ENCODE data around the gene TARBP2. TPM values are rescaled to one million over a fixed set of nuclear protein-coding genes. Genes with fewer than 3 reads are reported as not detected.

TARBP2 gene
- total RNA-seq, 6 donors from 2014 or later = 25.4 to 74.4 (median 36.8) TPM

DNA sequence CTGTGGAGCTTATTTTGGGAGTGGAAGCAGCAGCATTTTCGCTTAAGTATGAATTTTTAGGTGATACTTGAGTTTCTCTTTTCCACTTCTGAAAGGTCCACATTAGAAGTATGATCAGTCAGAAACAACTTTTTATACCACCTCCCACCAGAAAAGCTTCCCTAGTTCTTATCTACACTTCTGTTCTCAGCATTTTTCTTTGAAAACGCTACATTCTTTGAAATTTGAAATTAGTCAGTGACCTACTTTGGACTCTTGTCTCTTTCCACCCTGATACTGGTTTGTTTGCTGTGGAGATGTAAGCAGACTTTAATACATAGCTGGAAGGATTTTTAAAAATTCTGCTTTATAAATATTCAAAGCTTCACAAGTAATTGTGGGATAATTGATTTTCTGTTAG, 27.0 kb upstream of the TARBP2 start:
- DNase-seq = no peak
- peaks cover 54 to 100% (median 96%) of the 10 kb centered on the region in 4 donors for H3K36me3 ChIP-seq
- no peak for ATAC-seq (ENCODE audit: low FRiP score in 2 of 2)
- H3K27me3 ChIP-seq = no peaks in the 10 kb centered on the region
- peak overlapping the region in 1 of 4 donors; percentile 32 for H3K27ac ChIP-seq
- TF ChIP-seq POLR2AphosphoS5 (IDR thresholded peaks at IDR 0.05) = no peak
- TF ChIP-seq EP300 (IDR thresholded peaks at IDR 0.05) = no peak
- no peak for TF ChIP-seq CTCF (IDR thresholded peaks at IDR 0.05)
- no peak for TF ChIP-seq POLR2A (IDR thresholded peaks at IDR 0.05)
- H3K4me1 ChIP-seq = peaks cover 15 to 41% (median 23%) of the 10 kb centered on the region in 4 donors
- WGBS, 2 donors = 65 to 77% methylated on average over 2 of the region's 2 CpGs
- no peaks in the 10 kb centered on the region for H3K9me3 ChIP-seq
- H3K4me3 ChIP-seq = no peak overlapping the region

GRCh38 chr12:53474819-53475218, 26.3 kb upstream of the TARBP2 start:
- DNase-seq (peak in 1 of 2 donors; percentile 52), ATAC-seq (ENCODE audit: low FRiP score in 2 of 2) (no peak)

DNA sequence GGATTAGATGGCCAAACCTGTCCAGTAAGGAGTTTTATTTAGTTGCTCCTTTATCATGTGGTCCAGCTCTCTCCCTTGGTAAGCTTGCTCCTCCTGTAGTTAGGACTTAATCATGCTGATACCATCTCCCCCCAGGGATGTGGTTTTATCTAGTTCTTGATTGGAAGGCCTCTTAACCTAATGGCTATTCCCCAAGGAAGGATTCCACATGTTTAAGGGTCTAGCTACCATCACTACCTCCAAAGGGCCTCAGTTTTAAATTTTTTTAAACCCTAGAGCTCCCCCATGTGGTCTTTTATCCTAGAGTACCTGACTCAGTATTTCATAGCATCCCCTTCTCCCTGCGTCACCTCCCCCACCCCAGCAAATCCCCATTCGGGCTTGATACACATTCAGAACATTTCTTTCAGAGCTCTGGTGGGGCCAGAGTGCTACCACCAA, 24.3 kb upstream of the TARBP2 start:
- H3K27ac ChIP-seq = peak overlapping the region in 2 of 4 donors; percentile 6 to 35
- DNase-seq (no peak), ATAC-seq (ENCODE audit: low FRiP score in 2 of 2) (peak in 1 of 2 donors; percentile 28)
- H3K4me1 ChIP-seq = peaks cover 15 to 40% (median 24%) of the 10 kb centered on the region in 4 donors
- peaks cover 44 to 100% (median 95%) of the 10 kb centered on the region in 4 donors for H3K36me3 ChIP-seq
- no peak overlapping the region for H3K4me3 ChIP-seq
- WGBS, 2 donors = 66 to 68% methylated on average over 2 of the region's 2 CpGs
- peak in 1 of 6 experiments; percentile 10 for TF ChIP-seq CTCF (IDR thresholded peaks at IDR 0.05)
- no peak for TF ChIP-seq EP300 (IDR thresholded peaks at IDR 0.05)
- no peaks in the 10 kb centered on the region for H3K9me3 ChIP-seq
- H3K27me3 ChIP-seq = no peaks in the 10 kb centered on the region

More at GRCh38 chr12:53474819-53475218, 26.3 kb upstream of the TARBP2 start:
- H3K27me3 ChIP-seq = no peaks in the 10 kb centered on the region
- 64 to 69% methylated on average over 13 of the region's 13 CpGs for WGBS, 2 donors
- no peak for TF ChIP-seq POLR2AphosphoS5 (IDR thresholded peaks at IDR 0.05)
- TF ChIP-seq POLR2A (IDR thresholded peaks at IDR 0.05) = no peak
- TF ChIP-seq CTCF (IDR thresholded peaks at IDR 0.05) = no peak
- no peak for TF ChIP-seq EP300 (IDR thresholded peaks at IDR 0.05)
- H3K4me1 ChIP-seq = peaks cover 15 to 43% (median 23%) of the 10 kb centered on the region in 4 donors
- no peaks in the 10 kb centered on the region for H3K9me3 ChIP-seq
- H3K36me3 ChIP-seq = peaks cover 48 to 100% (median 95%) of the 10 kb centered on the region in 4 donors
- no peak overlapping the region for H3K4me3 ChIP-seq
- peak overlapping the region in 2 of 4 donors; percentile 32 to 40 for H3K27ac ChIP-seq

DNA sequence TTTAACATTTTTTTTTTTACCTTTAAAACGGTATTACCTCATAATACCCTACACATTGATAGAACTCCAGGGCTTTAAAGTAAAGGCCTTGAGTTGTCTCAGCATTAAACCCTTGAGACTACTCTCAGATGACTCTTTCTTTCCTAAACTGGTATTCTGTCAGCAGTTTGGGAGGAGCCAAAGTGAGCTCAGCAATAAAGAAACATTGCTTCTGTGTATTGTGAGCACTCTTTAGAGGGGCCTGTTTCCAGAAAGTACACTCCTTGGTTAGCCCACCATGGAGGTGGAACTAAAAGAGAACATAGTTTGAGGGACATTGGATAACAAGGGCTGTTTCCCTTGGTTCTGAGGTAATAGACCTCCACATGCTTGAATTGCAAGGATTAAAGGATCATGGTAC, 22.2 kb upstream of the TARBP2 start:
- Histone ChIP-seq H3K4me3 (no peak overlapping the region), H3K9me3 (no peaks in the 10 kb centered on the region), H3K27me3 (no peaks in the 10 kb centered on the region), H3K4me1 (peaks cover 0 to 40% (median 12%) of the 10 kb centered on the region in 4 donors), H3K27ac (peak overlapping the region in 1 of 4 donors; percentile 15), H3K36me3 (peaks cover 38 to 100% (median 92%) of the 10 kb centered on the region in 4 donors)
- TF ChIP-seq POLR2A (IDR thresholded peaks at IDR 0.05) (no peak), CTCF (IDR thresholded peaks at IDR 0.05) (no peak), EP300 (IDR thresholded peaks at IDR 0.05) (no peak), POLR2AphosphoS5 (IDR thresholded peaks at IDR 0.05) (no peak)
- DNase-seq (no peak), ATAC-seq (ENCODE audit: low FRiP score in 2 of 2) (no peak)
- 57 to 70% methylated on average over 1 of the region's 1 CpG for WGBS, 2 donors

DNA sequence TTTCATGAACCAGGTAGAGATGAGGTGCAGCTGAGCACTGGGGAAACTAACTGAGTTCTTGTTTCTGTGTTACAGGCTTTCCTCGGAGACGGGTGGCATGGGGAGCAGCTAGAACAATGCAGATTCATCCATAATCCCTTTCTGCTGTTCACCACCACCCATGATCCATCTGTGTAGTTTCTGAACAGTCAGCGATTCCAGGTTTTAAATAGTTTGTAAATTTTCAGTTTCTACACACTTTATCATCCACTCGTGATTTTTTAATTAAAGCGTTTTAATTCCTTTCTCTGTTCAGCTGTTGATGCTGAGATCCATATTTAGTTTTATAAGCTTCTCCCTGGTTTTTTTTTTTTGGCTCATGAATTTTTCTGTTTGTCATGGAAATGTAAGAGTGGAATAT, 21.8 kb upstream of the TARBP2 start:
- H3K36me3 ChIP-seq = peaks cover 36 to 100% (median 92%) of the 10 kb centered on the region in 4 donors
- no peaks in the 10 kb centered on the region for H3K27me3 ChIP-seq
- TF ChIP-seq POLR2A (IDR thresholded peaks at IDR 0.05) (no peak), EP300 (IDR thresholded peaks at IDR 0.05) (no peak), POLR2AphosphoS5 (IDR thresholded peaks at IDR 0.05) (no peak), CTCF (IDR thresholded peaks at IDR 0.05) (no peak)
- H3K4me1 ChIP-seq = peaks cover 0 to 38% (median 11%) of the 10 kb centered on the region in 4 donors
- no peaks in the 10 kb centered on the region for H3K9me3 ChIP-seq
- H3K4me3 ChIP-seq = no peak overlapping the region
- DNase-seq = no peak
- no peak overlapping the region for H3K27ac ChIP-seq
- no peak for ATAC-seq (ENCODE audit: low FRiP score in 2 of 2)
- WGBS, 2 donors = 78 to 92% methylated on average over 5 of the region's 5 CpGs

Data from upper lobe of left lung (tissue), 6 donors.